ENCODE results near the gene NPTN.

- no peak for TF ChIP-seq POLR2AphosphoS5 (IDR thresholded peaks at IDR 0.05; ENCODE audit: insufficient read depth in 1 of 2, low read depth in 1 of 2)
- TF ChIP-seq, protein P1, sequence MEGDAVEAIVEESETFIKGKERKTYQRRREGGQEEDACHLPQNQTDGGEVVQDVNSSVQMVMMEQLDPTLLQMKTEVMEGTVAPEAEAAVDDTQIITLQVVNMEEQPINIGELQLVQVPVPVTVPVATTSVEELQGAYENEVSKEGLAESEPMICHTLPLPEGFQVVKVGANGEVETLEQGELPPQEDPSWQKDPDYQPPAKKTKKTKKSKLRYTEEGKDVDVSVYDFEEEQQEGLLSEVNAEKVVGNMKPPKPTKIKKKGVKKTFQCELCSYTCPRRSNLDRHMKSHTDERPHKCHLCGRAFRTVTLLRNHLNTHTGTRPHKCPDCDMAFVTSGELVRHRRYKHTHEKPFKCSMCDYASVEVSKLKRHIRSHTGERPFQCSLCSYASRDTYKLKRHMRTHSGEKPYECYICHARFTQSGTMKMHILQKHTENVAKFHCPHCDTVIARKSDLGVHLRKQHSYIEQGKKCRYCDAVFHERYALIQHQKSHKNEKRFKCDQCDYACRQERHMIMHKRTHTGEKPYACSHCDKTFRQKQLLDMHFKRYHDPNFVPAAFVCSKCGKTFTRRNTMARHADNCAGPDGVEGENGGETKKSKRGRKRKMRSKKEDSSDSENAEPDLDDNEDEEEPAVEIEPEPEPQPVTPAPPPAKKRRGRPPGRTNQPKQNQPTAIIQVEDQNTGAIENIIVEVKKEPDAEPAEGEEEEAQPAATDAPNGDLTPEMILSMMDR (IDR thresholded peaks at IDR 0.05) = no peak
Observed at GRCh38 chr15:73607843-73608242, 25.3 kb downstream of the NPTN start.

Measured in vagina (tissue), 2 donors.